Measurements from ENCODE around the gene ATXN1. TPM values are rescaled to one million over a fixed set of nuclear protein-coding genes. Genes with fewer than 3 reads are reported as not detected.

The ATXN1 gene
- total RNA-seq, 1 experiment from 2014 or later = 25.6 TPM

GRCh38 chr6:16321826-16322225 lies 439.4 kb downstream of the ATXN1 start:
- Histone ChIP-seq H3K27ac (ENCODE audit: low read depth, low read length, poor library complexity, severe bottlenecking) (no peak overlapping the region), H3K9me3 (ENCODE audit: low read depth, low read length, poor library complexity, severe bottlenecking) (no peaks in the 10 kb centered on the region), H3K27me3 (replicated peaks; ENCODE audit: insufficient read depth, low read depth, low read length, poor library complexity) (no peaks in the 10 kb centered on the region), H3K4me3 (ENCODE audit: low read depth, low read length, poor library complexity, severe bottlenecking) (no peak overlapping the region), H3K36me3 (ENCODE audit: insufficient read depth, low read length, poor library complexity, severe bottlenecking) (no peaks in the 10 kb centered on the region), H3K4me1 (ENCODE audit: insufficient read depth, low read length, poor library complexity, severe bottlenecking) (peaks cover 52% of the 10 kb centered on the region)
- ChIA-PET POLR2A (ENCODE audit: low non-redundant PET) (no interaction called here), CTCF (interaction anchor here (1.5 kb wide), 1 partner anchor 36 kb away, joined by 4 read pairs; no protein-coding TSS in a partner anchor)
- intact Hi-C loops (cut with micrococcal nuclease; ENCODE audit: unreplicated experiment) = no loop called here
- no TSS peak for BruUV-seq (replicated peaks)
- TF ChIP-seq EZH2 (IDR thresholded peaks at IDR 0.05; ENCODE audit: borderline replicate concordance, low read depth, low read length, poor library complexity, severe bottlenecking) = no peak
- TF ChIP-seq CTCF (conservative IDR thresholded peaks at IDR 0.05; ENCODE audit: low read depth, low read length) = no peak
- DNase-seq (ENCODE audit: low spot score) = no peak

GRCh38 chr6:16321341-16321710 lies 439.9 kb downstream of the ATXN1 start:
- intact Hi-C loops (cut with micrococcal nuclease; ENCODE audit: unreplicated experiment) = no loop called here
- TF ChIP-seq CTCF (conservative IDR thresholded peaks at IDR 0.05; ENCODE audit: low read depth, low read length) = no peak
- TF ChIP-seq EZH2 (IDR thresholded peaks at IDR 0.05; ENCODE audit: borderline replicate concordance, low read depth, low read length, poor library complexity, severe bottlenecking) = no peak
- H3K36me3 ChIP-seq (ENCODE audit: insufficient read depth, low read length, poor library complexity, severe bottlenecking) = no peaks in the 10 kb centered on the region
- H3K27me3 ChIP-seq (replicated peaks; ENCODE audit: insufficient read depth, low read depth, low read length, poor library complexity) = no peaks in the 10 kb centered on the region
- BruUV-seq (replicated peaks) = no TSS peak
- ChIA-PET CTCF (no interaction called here), POLR2A (ENCODE audit: low non-redundant PET) (no interaction called here)
- no peaks in the 10 kb centered on the region for H3K9me3 ChIP-seq (ENCODE audit: low read depth, low read length, poor library complexity, severe bottlenecking)
- H3K27ac ChIP-seq (ENCODE audit: low read depth, low read length, poor library complexity, severe bottlenecking) = peak overlapping the region; percentile 72
- no peak for DNase-seq (ENCODE audit: low spot score)
- H3K4me3 ChIP-seq (ENCODE audit: low read depth, low read length, poor library complexity, severe bottlenecking) = no peak overlapping the region
- peaks cover 54% of the 10 kb centered on the region for H3K4me1 ChIP-seq (ENCODE audit: insufficient read depth, low read length, poor library complexity, severe bottlenecking)

- no peaks in the 10 kb centered on the region for H3K9me3 ChIP-seq (ENCODE audit: low read depth, low read length, poor library complexity, severe bottlenecking)
- BruUV-seq (replicated peaks) = no TSS peak
- H3K4me1 ChIP-seq (ENCODE audit: insufficient read depth, low read length, poor library complexity, severe bottlenecking) = peaks cover 54% of the 10 kb centered on the region
- intact Hi-C loops (cut with micrococcal nuclease; ENCODE audit: unreplicated experiment) = no loop called here
- no peaks in the 10 kb centered on the region for H3K36me3 ChIP-seq (ENCODE audit: insufficient read depth, low read length, poor library complexity, severe bottlenecking)
- ChIA-PET CTCF (no interaction called here), POLR2A (ENCODE audit: low non-redundant PET) (interaction anchor here (0.6 kb wide), 1 partner anchor 32 kb away, joined by 3 read pairs; no protein-coding TSS in a partner anchor)
- H3K27ac ChIP-seq (ENCODE audit: low read depth, low read length, poor library complexity, severe bottlenecking) = peak overlapping the region; percentile 72
- TF ChIP-seq EZH2 (IDR thresholded peaks at IDR 0.05; ENCODE audit: borderline replicate concordance, low read depth, low read length, poor library complexity, severe bottlenecking) = no peak
- TF ChIP-seq CTCF (conservative IDR thresholded peaks at IDR 0.05; ENCODE audit: low read depth, low read length) = no peak
- peak overlapping the region; percentile 27 for H3K4me3 ChIP-seq (ENCODE audit: low read depth, low read length, poor library complexity, severe bottlenecking)
- H3K27me3 ChIP-seq (replicated peaks; ENCODE audit: insufficient read depth, low read depth, low read length, poor library complexity) = no peaks in the 10 kb centered on the region
- DNase-seq (ENCODE audit: low spot score) = no peak
Observed at GRCh38 chr6:16320533-16321340, 440.5 kb downstream of the ATXN1 start.
